Measurements from ENCODE around the gene ERCC4.

- no peak for TF ChIP-seq KDM1A (IDR thresholded peaks at IDR 0.05; ENCODE audit: borderline replicate concordance, low read length)
- no peak for TF ChIP-seq CTCF (IDR thresholded peaks at IDR 0.05; ENCODE audit: control extremely low read depth in 1 of 3, insufficient read depth in 1 of 3, low read depth in 1 of 3, low read length in 3 of 3)
- TF ChIP-seq ZNF274 (IDR thresholded peaks at IDR 0.05; ENCODE audit: borderline replicate concordance, extremely low read depth, low read length), result no peak
- no peak for TF ChIP-seq SP1 (IDR thresholded peaks at IDR 0.05; ENCODE audit: low read depth, low read length)
- TF ChIP-seq GABPA (IDR thresholded peaks at IDR 0.05; ENCODE audit: borderline replicate concordance, insufficient read depth, low read length), result no peak
- TF ChIP-seq CHD2 (IDR thresholded peaks at IDR 0.05; ENCODE audit: low read length), result no peak
- no peak for TF ChIP-seq TAF1 (IDR thresholded peaks at IDR 0.05; ENCODE audit: low read depth, low read length)
- no peak for TF ChIP-seq EZH2 (IDR thresholded peaks at IDR 0.05; ENCODE audit: low read depth, low read length, severe bottlenecking)
- no peak for TF ChIP-seq POLR2AphosphoS5 (IDR thresholded peaks at IDR 0.05; ENCODE audit: low read depth, low read length)
- no peak for TF ChIP-seq HDAC2 (IDR thresholded peaks at IDR 0.05; ENCODE audit: borderline replicate concordance in 1 of 2, low read depth in 2 of 2, low read length in 2 of 2)
Observed at GRCh38 chr16:13926891-13927290, 6.9 kb downstream of the ERCC4 start.
